HepG2 (cell line): ENCODE results near the gene CLCN4. TPM values are rescaled to one million over a fixed set of nuclear protein-coding genes. Genes with fewer than 3 reads are reported as not detected.

Source experiments
- ATAC-seq: fragments of 200-7000 bp; cut with Tn5 transposase; 3 replicates; pipeline ENCODE4 v1.9.1; 2020; ENCODE audit warnings: mild to moderate bottlenecking, moderate library complexity
- BruUV-seq: library from RNA; stranded (reverse); fragments of 400-500 nt; replicated peaks from 2 replicates; lab custom pipeline; 2021; lab: Mats Ljungman, UMichigan
- CTCF ChIA-PET: fragments of 300-600 bp; formaldehyde crosslinking; extraction: SDS; loops from one replicate; lab custom pipeline; 2021; ENCODE audit warnings: low total read pairs, inconsistent platforms, low intra/inter-chr PET ratio; lab: Yijun Ruan, JAX
- POLR2A ChIA-PET: fragments of 350-600 bp; sonication (Branson Sonifier 250); formaldehyde crosslinking; loops from one replicate; lab custom pipeline; 2020; ENCODE audit warnings: antibody characterized with exemption, inconsistent platforms; lab: Yijun Ruan, JAX
- DNase-seq: peaks from one replicate; pipeline ENCODE4 v3.0.0-alpha.2; 2015; ENCODE audit warnings: low spot score
- FAIRE-seq: peaks from 3 replicates; lab custom pipeline; 2011; peaks lifted over from hg19 to GRCh38; lab: Jason Lieb, UNC
- H2AFZ ChIP-seq: one replicate; pipeline ENCODE4 v1.6.1; 2011; ENCODE audit warnings: low read length, inconsistent platforms
- H3K27ac ChIP-seq: fragments of 300-600 bp; 3 replicates; pipeline ENCODE4 v1.8.0; 2011; ENCODE audit warnings: mixed run types, mild to moderate bottlenecking, mixed read lengths, low read length, inconsistent platforms; ENCODE audit not compliant: insufficient read depth; ENCODE audit errors: extremely low read length
- H3K27me3 ChIP-seq, 2 experiments: fragments of 200-600 bp in 1 of 2; 2 replicates in 1 of 2; 3 replicates in 1 of 2; pipeline versions ENCODE4 v1.6.0 to v1.8.0; 2011; ENCODE audit warnings: low read length in 2 of 2, mild to moderate bottlenecking in 2 of 2, moderate library complexity in 2 of 2, inconsistent platforms in 1 of 2; ENCODE audit not compliant: insufficient read depth in 2 of 2, control insufficient read depth in 1 of 2
- H3K36me3 ChIP-seq, 2 experiments: fragments of 200-600 bp in 1 of 2; replicated peaks in 1 of 2; 2 replicates in 1 of 2; 3 replicates in 1 of 2; pipeline versions ENCODE4 v1.5.1 to v1.8.0; 2011; ENCODE audit warnings: low read length in 2 of 2, inconsistent platforms in 1 of 2; ENCODE audit not compliant: insufficient read depth in 2 of 2, control insufficient read depth in 1 of 2
- H3K4me1 ChIP-seq: 2 replicates; pipeline ENCODE4 v1.5.1; 2012; ENCODE audit warnings: low read length, inconsistent platforms; ENCODE audit not compliant: insufficient read depth
- H3K4me2 ChIP-seq: 2 replicates; pipeline ENCODE4 v1.6.0; 2011; ENCODE audit warnings: low read depth, low read length, inconsistent platforms
- H3K4me3 ChIP-seq, 3 experiments: fragments of 200-600 bp in 1 of 3; sonication (generic), shearing (Covaris generic) in 1 of 3; replicated peaks in 1 of 3; 2 replicates each; pipeline ENCODE4 v1.5.1; 2011 to 2016; ENCODE audit warnings: low read length in 3 of 3, inconsistent platforms in 2 of 3, low read depth in 2 of 3, mild to moderate bottlenecking in 2 of 3, control low read depth in 1 of 3, mixed read lengths in 1 of 3; ENCODE audit not compliant: insufficient read depth in 1 of 3
- H3K79me2 ChIP-seq: one replicate; pipeline ENCODE4 v1.6.1; 2011; ENCODE audit warnings: low read length, inconsistent platforms; ENCODE audit not compliant: insufficient read depth
- H3K9ac ChIP-seq: 2 replicates; pipeline ENCODE4 v1.6.0; 2011; ENCODE audit warnings: mild to moderate bottlenecking, low read depth, low read length, inconsistent platforms; ENCODE audit not compliant: insufficient read depth
- H3K9me3 ChIP-seq: 2 replicates; pipeline ENCODE4 v1.5.1; 2012; ENCODE audit warnings: mild to moderate bottlenecking, low read length
- H4K20me1 ChIP-seq: 2 replicates; pipeline ENCODE4 v1.6.0; 2011; ENCODE audit warnings: inconsistent platforms, mild to moderate bottlenecking, low read length, moderate library complexity; ENCODE audit not compliant: insufficient read depth
- ATF2 ChIP-seq: sonication (generic); formaldehyde crosslinking; IDR thresholded peaks from 2 replicates; pipeline ENCODE4 v1.4.0; 2020; ENCODE audit warnings: missing genetic modification reagents
- MEIS2 ChIP-seq: sonication (generic); formaldehyde crosslinking; IDR thresholded peaks from 2 replicates; pipeline ENCODE4 v1.9.0; 2021; ENCODE audit warnings: mild to moderate bottlenecking, missing genetic modification reagents
- PAF1 ChIP-seq: IDR thresholded peaks from 2 replicates; pipeline ENCODE4 v1.6.1; 2016; ENCODE audit warnings: missing genetic modification reagents, missing compliant biosample characterization
- SIX1 ChIP-seq: sonication (generic); formaldehyde crosslinking; IDR thresholded peaks from 2 replicates; pipeline ENCODE4 v1.4.0; 2020; ENCODE audit warnings: missing genetic modification reagents, borderline replicate concordance
- SMAD9 ChIP-seq: sonication (generic); formaldehyde crosslinking; IDR thresholded peaks from 2 replicates; pipeline ENCODE4 v1.5.1; 2020; ENCODE audit warnings: mild to moderate bottlenecking, missing genetic modification reagents
- SP2 ChIP-seq: sonication (generic); formaldehyde crosslinking; IDR thresholded peaks from 2 replicates; pipeline ENCODE4 v1.5.1; 2020; ENCODE audit warnings: mild to moderate bottlenecking, missing genetic modification reagents
- TBL1XR1 ChIP-seq: fragments of 150-350 bp; IDR thresholded peaks from 2 replicates; pipeline ENCODE4 v1.6.1; 2014; ENCODE audit warnings: borderline replicate concordance, low read length; ENCODE audit not compliant: partially characterized antibody
- THAP8 ChIP-seq: sonication (generic); formaldehyde crosslinking; IDR thresholded peaks from 2 replicates; pipeline ENCODE4 v1.5.1; 2020; ENCODE audit warnings: missing genetic modification reagents, mild to moderate bottlenecking, borderline replicate concordance
- YEATS4 ChIP-seq: sonication (generic); formaldehyde crosslinking; IDR thresholded peaks from 2 replicates; pipeline ENCODE4 v1.4.0; 2020; ENCODE audit warnings: missing genetic modification reagents, borderline replicate concordance
- ZNF24 ChIP-seq: fragments of 450-650 bp; IDR thresholded peaks from 2 replicates; pipeline ENCODE4 v1.6.1; 2017; ENCODE audit warnings: antibody characterized with exemption, mild to moderate bottlenecking
- ZNF407 ChIP-seq: sonication (generic); formaldehyde crosslinking; IDR thresholded peaks from one replicate; pipeline ENCODE4 v1.5.1; 2020; ENCODE audit warnings: mild to moderate bottlenecking, missing genetic modification reagents; ENCODE audit errors: not compliant biosample characterization
- ZNF784 ChIP-seq: sonication (generic); formaldehyde crosslinking; IDR thresholded peaks from 2 replicates; pipeline ENCODE4 v1.5.1; 2020; ENCODE audit warnings: missing genetic modification reagents, mild to moderate bottlenecking, borderline replicate concordance
- WGBS: methylation state at CpG from one replicate; pipeline ENCODE4 v1.1.6; 2017; ENCODE audit warnings: low lambda C conversion rate; 5-methylcytosine and 5-hydroxymethylcytosine counted together
- in situ Hi-C: cut with HindIII; loops from 2 replicates; pipeline ENCODE4 v1.10.0; 2017; ENCODE audit warnings: low pct_unique_long_range_greater_than_20kb; ENCODE audit not compliant: extremely low pct_ligation_motif_present
- intact Hi-C: fragments of 100-400 bp; cut with micrococcal nuclease; formaldehyde crosslinking; loops from one replicate; pipeline ENCODE4 v1.10.0; 2022; ENCODE audit not compliant: unreplicated experiment
- polyA plus RNA-seq, 8 experiments: library from polyadenylated mRNA; depleted of rRNA in 3 of 8; stranded (reverse) in 7 of 8; unstranded in 1 of 8; fragments of >200 nt; fragmentation: Illumina TruSeq in 4 of 8; extraction: Trizol in 4 of 8; gene quantifications; 2 replicates each; pipeline versions ENCODE4 v1.2.1 to v1.2.3, GENCODE V29; 2011 to 2016; ENCODE audit warnings: low read depth in 4 of 8, missing spikeins in 1 of 8, mixed read lengths in 1 of 8; ENCODE audit not compliant: insufficient read depth in 1 of 8
- total RNA-seq, 5 experiments: library from RNA; depleted of rRNA; stranded (reverse); fragments of >200 nt; fragmentation: Illumina TruSeq; extraction: Trizol; gene quantifications; 2 replicates each; pipeline ENCODE4 v1.2.3, GENCODE V29; 2016; ENCODE audit warnings: low read depth in 1 of 5

CLCN4 gene
- total and polyA plus RNA-seq, 2 of the 13 experiments (the other 11 are each of a cell fraction or from before 2014, with no cell fraction given): 1.8 to 2.5 TPM

GRCh38 chrX:10212395-10212794 is 55.6 kb downstream of the CLCN4 start:
- Histone ChIP-seq H3K27me3 (no peaks in the 10 kb centered on the region), H3K36me3 (no peaks in the 10 kb centered on the region; a peak in 1 of 5 replicates), H3K27ac (no peak overlapping the region), H3K4me2 (no peak overlapping the region), H2AFZ (no peak overlapping the region), H3K4me1 (no peaks in the 10 kb centered on the region)
- ATAC-seq: no peak
- 95% methylated on average over 8 of the region's 15 CpGs for WGBS
- no peak for FAIRE-seq
- no TSS peak for BruUV-seq
- TF ChIP-seq SIX1 (CRISPR knock-in tag) (no peak), SMAD9 (CRISPR knock-in tag) (no peak), ATF2 (CRISPR knock-in tag) (no peak), YEATS4 (no peak), THAP8 (CRISPR knock-in tag) (no peak), SP2 (no peak), ZNF784 (CRISPR knock-in tag) (no peak), PAF1 (no peak), MEIS2 (CRISPR knock-in tag) (no peak), ZNF24 (no peak), ZNF407 (CRISPR knock-in tag) (no peak), TBL1XR1 (no peak)
- TF ChIP-seq, all 625 proteins: peak for 0
- ChIA-PET POLR2A (no interaction called here), CTCF (no interaction called here)
- no peak overlapping the region for H3K4me3 ChIP-seq
- H3K79me2 ChIP-seq: no peaks in the 10 kb centered on the region
- in situ Hi-C loops (no loop called here), intact Hi-C loops (no loop called here)
- no peaks in the 10 kb centered on the region for H3K9me3 ChIP-seq
- H3K9ac ChIP-seq: no peak overlapping the region
- H4K20me1 ChIP-seq: no peaks in the 10 kb centered on the region
- DNase-seq: no peak
